Fibroblast of lung (primary cell): ENCODE results near the gene OSGEPL1.

Source experiments
- EZH2 ChIP-seq: IDR thresholded peaks from 2 replicates; pipeline ENCODE4 v1.5.1; 2012; ENCODE audit warnings: low read length, control low read depth, mild to moderate bottlenecking; ENCODE audit errors: missing control alignments
- TF ChIP-seq, protein P1 (sequence below), 2 donors: IDR thresholded peaks in 1 of 2; conservative IDR thresholded peaks in 1 of 2; 1 replicate in 1 of 2; 2 replicates in 1 of 2; pipeline ENCODE4 v1.5.1; 2011 to 2012; ENCODE audit warnings: low read length in 2 of 2, control low read depth in 1 of 2, inconsistent platforms in 1 of 2, low read depth in 1 of 2, mild to moderate bottlenecking in 1 of 2

DNA sequence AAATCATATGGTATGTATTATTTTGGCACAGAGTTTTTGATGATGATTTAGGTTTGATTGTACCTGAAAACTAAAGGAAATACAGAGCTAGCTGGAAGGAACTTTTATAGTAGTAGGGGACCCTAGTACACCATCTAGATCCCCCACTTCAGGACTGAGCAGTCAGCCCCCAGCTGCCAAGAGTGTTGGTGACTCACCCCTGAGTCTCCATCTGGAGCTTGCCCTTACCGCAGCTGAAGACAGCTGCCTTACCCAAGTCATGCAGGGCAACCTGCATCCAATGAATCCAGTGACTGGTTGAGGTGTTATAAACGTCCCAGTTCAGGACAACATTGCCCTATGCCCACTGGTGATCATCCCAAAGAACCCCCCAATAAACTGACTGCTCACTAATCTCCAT is 36.9 kb upstream of the OSGEPL1 start:
- TF ChIP-seq EZH2, result no peak
- TF ChIP-seq, protein P1, sequence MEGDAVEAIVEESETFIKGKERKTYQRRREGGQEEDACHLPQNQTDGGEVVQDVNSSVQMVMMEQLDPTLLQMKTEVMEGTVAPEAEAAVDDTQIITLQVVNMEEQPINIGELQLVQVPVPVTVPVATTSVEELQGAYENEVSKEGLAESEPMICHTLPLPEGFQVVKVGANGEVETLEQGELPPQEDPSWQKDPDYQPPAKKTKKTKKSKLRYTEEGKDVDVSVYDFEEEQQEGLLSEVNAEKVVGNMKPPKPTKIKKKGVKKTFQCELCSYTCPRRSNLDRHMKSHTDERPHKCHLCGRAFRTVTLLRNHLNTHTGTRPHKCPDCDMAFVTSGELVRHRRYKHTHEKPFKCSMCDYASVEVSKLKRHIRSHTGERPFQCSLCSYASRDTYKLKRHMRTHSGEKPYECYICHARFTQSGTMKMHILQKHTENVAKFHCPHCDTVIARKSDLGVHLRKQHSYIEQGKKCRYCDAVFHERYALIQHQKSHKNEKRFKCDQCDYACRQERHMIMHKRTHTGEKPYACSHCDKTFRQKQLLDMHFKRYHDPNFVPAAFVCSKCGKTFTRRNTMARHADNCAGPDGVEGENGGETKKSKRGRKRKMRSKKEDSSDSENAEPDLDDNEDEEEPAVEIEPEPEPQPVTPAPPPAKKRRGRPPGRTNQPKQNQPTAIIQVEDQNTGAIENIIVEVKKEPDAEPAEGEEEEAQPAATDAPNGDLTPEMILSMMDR (conservative IDR thresholded peaks at IDR 0.05 in 1 of 2, IDR thresholded peaks at IDR 0.05 in 1 of 2; ENCODE audit: low read depth in 1 of 2, low read length in 2 of 2), result no peak
